ENCODE data around the gene SMIM31.

Gene SMIM31

DNA sequence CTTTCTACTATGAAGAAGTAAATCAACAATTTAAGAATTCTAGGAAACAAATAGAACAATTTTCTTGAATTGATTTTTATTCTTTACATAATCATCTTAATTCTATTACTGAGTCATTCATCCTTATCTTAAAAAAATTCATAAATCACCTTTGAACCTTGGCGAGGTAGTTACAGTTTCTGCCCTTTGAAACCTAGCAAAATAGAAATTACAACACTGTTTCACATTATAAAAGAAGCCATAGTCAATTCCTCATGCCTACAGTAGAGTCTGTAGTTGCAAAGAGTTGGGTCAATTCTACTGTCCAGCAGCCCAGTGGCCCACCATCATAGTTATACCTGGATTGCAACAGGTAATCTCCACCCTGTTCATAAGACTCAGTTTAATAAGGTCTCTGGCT lies 7.3 kb downstream of the SMIM31 start:
- no peaks in the 10 kb centered on the region for H3K27me3 ChIP-seq (ENCODE audit: control insufficient read depth in 1 of 2, insufficient read depth in 2 of 2, low read length in 2 of 2)
- H3K4me3 ChIP-seq (ENCODE audit: low read depth in 1 of 2, low read length in 2 of 2): no peak overlapping the region
- no peaks in the 10 kb centered on the region for H3K4me1 ChIP-seq (ENCODE audit: insufficient read depth, low read length)
- no peaks in the 10 kb centered on the region for H3K9me3 ChIP-seq (ENCODE audit: low read length)
- H3K9ac ChIP-seq (ENCODE audit: low read length): no peak overlapping the region
- H3K27ac ChIP-seq (ENCODE audit: low read depth, low read length): no peak overlapping the region
- H3K36me3 ChIP-seq (ENCODE audit: insufficient read depth, low read length): no peaks in the 10 kb centered on the region

DNA sequence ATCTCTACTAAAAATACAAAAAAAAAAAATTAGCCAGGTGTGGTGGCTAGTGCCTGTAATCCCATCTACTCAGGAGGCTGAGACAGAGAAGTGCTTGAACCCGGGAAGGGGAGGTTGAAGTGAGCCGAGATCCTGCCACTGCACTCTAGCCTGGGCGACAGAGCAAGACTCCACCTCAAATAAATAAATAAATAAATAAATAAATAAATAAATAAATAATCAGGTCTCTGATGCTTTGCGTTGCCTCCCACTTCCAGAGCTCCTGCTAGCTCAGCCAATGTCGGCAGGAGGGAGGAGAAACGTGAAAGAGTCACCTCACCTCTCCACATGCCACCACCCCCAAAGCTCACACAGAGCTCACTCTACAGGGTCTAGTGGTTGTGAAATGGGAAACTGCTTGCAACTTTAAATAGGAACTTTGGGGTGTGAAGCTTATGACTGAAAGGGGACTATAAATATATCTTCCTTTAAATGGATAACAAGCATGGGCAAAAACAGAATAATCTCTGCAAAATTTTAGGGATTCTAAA lies 7.9 kb downstream of the SMIM31 start:
- H3K9ac ChIP-seq (ENCODE audit: low read length): no peak overlapping the region
- H3K27ac ChIP-seq (ENCODE audit: low read depth, low read length): no peak overlapping the region
- no peaks in the 10 kb centered on the region for H3K9me3 ChIP-seq (ENCODE audit: low read length)
- H3K4me1 ChIP-seq (ENCODE audit: insufficient read depth, low read length): no peaks in the 10 kb centered on the region
- H3K36me3 ChIP-seq (ENCODE audit: insufficient read depth, low read length): no peaks in the 10 kb centered on the region
- H3K27me3 ChIP-seq (ENCODE audit: control insufficient read depth in 1 of 2, insufficient read depth in 2 of 2, low read length in 2 of 2): no peaks in the 10 kb centered on the region
- H3K4me3 ChIP-seq (ENCODE audit: low read depth in 1 of 2, low read length in 2 of 2): no peak overlapping the region

DNA sequence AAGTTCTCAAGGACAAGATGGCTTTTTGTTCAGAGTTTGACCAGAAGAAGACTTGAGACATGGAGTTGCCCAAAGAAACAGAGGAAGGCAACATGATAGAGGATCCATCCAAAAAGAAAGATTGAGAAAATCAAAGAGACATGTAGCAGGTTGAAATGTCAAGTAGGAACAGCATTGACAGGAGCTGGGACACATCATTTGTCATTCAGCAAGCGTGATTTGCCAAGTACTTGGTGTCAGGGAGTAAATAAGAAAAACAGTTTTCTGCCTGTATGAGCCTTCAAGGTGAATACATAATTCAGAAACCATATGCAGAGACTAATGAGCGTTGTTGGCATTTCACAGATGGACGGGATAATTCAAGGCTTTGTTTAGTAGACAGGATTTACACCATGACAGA lies 11.2 kb downstream of the SMIM31 start:
- Histone ChIP-seq H3K9ac (ENCODE audit: low read length) (no peak overlapping the region), H3K9me3 (ENCODE audit: low read length) (no peaks in the 10 kb centered on the region)

DNA sequence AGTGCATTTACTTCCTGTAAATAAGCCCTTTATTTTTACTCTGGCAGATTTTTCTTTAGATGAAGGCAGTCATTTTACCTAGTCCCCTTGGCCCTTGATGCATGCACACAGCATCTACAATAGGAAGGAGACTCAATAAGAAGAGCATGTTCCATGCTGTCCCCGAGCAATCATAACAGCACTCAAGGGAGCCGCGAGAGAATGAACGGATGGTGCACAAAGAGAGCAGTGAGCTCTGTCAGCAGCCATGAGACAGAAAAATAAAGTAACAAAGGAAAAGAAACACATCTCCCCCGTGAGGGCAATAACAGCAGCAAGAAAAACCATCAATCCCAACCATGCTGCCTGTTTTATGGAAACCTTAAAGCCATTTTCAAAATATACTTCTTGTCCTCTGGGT lies 11.9 kb downstream of the SMIM31 start:
- no peaks in the 10 kb centered on the region for H3K4me1 ChIP-seq (ENCODE audit: insufficient read depth, low read length)
- no peak overlapping the region for H3K27ac ChIP-seq (ENCODE audit: low read depth, low read length)
- H3K36me3 ChIP-seq (ENCODE audit: insufficient read depth, low read length): no peaks in the 10 kb centered on the region
- H3K4me3 ChIP-seq (ENCODE audit: low read depth in 1 of 2, low read length in 2 of 2): no peak overlapping the region
- no peaks in the 10 kb centered on the region for H3K27me3 ChIP-seq (ENCODE audit: control insufficient read depth in 1 of 2, insufficient read depth in 2 of 2, low read length in 2 of 2)
- no peaks in the 10 kb centered on the region for H3K9me3 ChIP-seq (ENCODE audit: low read length)
- H3K9ac ChIP-seq (ENCODE audit: low read length): no peak overlapping the region

More for the DNA sequence above, 11.2 kb downstream of the SMIM31 start:
- Histone ChIP-seq H3K4me3 (ENCODE audit: low read depth in 1 of 2, low read length in 2 of 2) (no peak overlapping the region), H3K36me3 (ENCODE audit: insufficient read depth, low read length) (no peaks in the 10 kb centered on the region), H3K4me1 (ENCODE audit: insufficient read depth, low read length) (no peaks in the 10 kb centered on the region), H3K27ac (ENCODE audit: low read depth, low read length) (no peak overlapping the region), H3K27me3 (ENCODE audit: control insufficient read depth in 1 of 2, insufficient read depth in 2 of 2, low read length in 2 of 2) (no peaks in the 10 kb centered on the region)

DNA sequence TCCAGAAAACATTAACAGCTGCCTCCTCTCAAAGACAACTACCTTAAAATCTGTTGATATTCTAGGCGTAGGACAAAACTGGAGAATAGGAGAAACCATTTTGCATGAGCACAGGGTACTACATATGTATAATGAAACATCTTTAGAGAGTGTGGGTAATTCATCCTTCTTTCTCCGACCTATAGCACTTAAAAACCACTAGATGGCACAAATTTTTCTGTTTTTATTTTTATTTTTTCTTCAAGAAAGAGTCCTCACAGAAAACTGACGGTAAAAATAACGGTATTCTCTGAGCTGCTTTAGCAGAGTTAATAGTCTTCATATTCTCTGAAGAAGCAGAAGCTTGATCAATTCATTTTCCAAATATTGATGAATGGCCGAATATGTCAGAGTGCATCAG lies 14.6 kb downstream of the SMIM31 start:
- Histone ChIP-seq H3K4me1 (ENCODE audit: insufficient read depth, low read length) (no peaks in the 10 kb centered on the region), H3K9me3 (ENCODE audit: low read length) (no peaks in the 10 kb centered on the region), H3K27ac (ENCODE audit: low read depth, low read length) (no peak overlapping the region), H3K4me3 (ENCODE audit: low read depth in 1 of 2, low read length in 2 of 2) (no peak overlapping the region), H3K27me3 (ENCODE audit: control insufficient read depth in 1 of 2, insufficient read depth in 2 of 2, low read length in 2 of 2) (no peaks in the 10 kb centered on the region), H3K36me3 (ENCODE audit: insufficient read depth, low read length) (no peaks in the 10 kb centered on the region), H3K9ac (ENCODE audit: low read length) (no peak overlapping the region)

DNA sequence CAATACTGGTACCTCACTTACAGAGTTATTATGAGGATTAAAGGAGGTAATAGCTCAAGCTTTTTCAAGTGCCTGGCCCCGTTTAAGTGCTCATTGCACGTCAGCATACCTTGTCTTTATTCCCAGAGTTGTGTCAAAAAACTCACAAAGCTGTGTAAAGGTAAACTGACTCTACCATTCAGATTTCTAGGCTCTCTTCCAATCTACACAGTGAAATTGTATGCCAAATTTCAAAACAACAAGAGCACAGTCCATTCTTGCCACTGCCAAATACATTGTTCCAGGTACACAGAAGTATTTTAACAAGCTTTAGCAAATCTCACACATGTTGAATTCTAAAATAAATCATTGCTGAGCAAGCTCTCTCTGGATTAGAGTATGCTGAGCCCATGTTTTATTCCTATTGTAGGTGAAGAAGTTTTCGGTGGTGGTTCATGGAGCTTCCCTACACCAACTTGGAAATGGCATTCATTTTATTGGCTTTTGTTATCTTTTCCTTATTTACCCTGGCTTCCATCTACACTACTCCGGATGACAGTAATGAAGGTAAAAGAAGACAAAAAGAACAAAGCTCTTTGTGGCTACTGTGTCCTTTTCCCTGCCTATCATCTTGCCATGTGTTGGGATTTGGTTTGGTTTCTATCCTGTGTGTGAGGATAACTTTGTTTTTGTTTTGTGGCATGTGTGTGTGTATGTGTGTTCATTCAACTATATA lies 16.2 kb downstream of the SMIM31 start:
- Histone ChIP-seq H3K4me1 (ENCODE audit: insufficient read depth, low read length) (no peaks in the 10 kb centered on the region), H3K27ac (ENCODE audit: low read depth, low read length) (no peak overlapping the region), H3K27me3 (ENCODE audit: control insufficient read depth in 1 of 2, insufficient read depth in 2 of 2, low read length in 2 of 2) (no peaks in the 10 kb centered on the region), H3K4me3 (ENCODE audit: low read depth in 1 of 2, low read length in 2 of 2) (no peak overlapping the region), H3K9ac (ENCODE audit: low read length) (no peak overlapping the region), H3K36me3 (ENCODE audit: insufficient read depth, low read length) (no peaks in the 10 kb centered on the region), H3K9me3 (ENCODE audit: low read length) (no peaks in the 10 kb centered on the region)

DNA sequence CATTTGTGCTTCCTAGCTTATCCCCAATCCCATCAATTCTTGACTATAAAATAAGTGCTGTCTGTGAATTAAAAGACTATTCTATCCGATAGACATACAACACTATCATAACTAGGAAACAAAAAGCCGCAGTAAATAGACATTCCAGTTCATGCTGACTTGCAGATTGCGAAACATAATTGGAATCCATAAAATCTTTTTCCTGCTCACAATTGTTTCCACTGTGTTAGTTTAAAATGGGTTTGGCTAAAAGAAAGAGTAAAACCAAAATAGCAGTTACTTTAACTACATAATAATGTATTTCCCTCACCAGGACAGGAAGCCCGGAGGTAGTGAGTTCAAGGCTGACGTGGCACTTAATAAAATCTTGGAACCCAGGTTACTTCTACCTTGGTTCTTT lies 17.2 kb downstream of the SMIM31 start:
- Histone ChIP-seq H3K4me3 (ENCODE audit: low read depth in 1 of 2, low read length in 2 of 2) (no peak overlapping the region), H3K36me3 (ENCODE audit: insufficient read depth, low read length) (no peaks in the 10 kb centered on the region), H3K27me3 (ENCODE audit: control insufficient read depth in 1 of 2, insufficient read depth in 2 of 2, low read length in 2 of 2) (no peaks in the 10 kb centered on the region), H3K9me3 (ENCODE audit: low read length) (no peaks in the 10 kb centered on the region), H3K27ac (ENCODE audit: low read depth, low read length) (no peak overlapping the region), H3K4me1 (ENCODE audit: insufficient read depth, low read length) (no peaks in the 10 kb centered on the region), H3K9ac (ENCODE audit: low read length) (no peak overlapping the region)

DNA sequence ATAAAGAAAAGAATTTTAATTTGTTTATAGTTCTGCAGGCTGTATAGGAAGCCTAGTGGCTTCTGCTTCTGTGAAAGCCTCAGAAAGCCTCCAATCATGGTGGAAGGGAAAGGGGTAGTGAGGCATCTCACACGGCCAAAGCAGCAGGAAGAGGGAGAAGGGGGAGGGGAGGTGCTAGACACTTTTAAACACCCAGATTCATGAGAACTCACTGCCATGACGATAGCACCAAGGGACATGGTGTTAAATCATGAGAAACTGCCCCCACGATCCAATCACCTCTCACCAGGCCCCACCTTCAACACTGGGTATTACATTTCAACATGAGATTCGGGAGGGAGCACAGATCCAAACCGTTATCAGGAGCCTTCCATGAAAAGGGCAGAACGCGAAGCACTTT lies 18.1 kb downstream of the SMIM31 start:
- H3K4me1 ChIP-seq (ENCODE audit: insufficient read depth, low read length): no peaks in the 10 kb centered on the region
- H3K9ac ChIP-seq (ENCODE audit: low read length): no peak overlapping the region
- no peaks in the 10 kb centered on the region for H3K36me3 ChIP-seq (ENCODE audit: insufficient read depth, low read length)
- no peak overlapping the region for H3K4me3 ChIP-seq (ENCODE audit: low read depth in 1 of 2, low read length in 2 of 2)
- H3K27ac ChIP-seq (ENCODE audit: low read depth, low read length): no peak overlapping the region
- no peaks in the 10 kb centered on the region for H3K27me3 ChIP-seq (ENCODE audit: control insufficient read depth in 1 of 2, insufficient read depth in 2 of 2, low read length in 2 of 2)
- H3K9me3 ChIP-seq (ENCODE audit: low read length): no peaks in the 10 kb centered on the region

DNA sequence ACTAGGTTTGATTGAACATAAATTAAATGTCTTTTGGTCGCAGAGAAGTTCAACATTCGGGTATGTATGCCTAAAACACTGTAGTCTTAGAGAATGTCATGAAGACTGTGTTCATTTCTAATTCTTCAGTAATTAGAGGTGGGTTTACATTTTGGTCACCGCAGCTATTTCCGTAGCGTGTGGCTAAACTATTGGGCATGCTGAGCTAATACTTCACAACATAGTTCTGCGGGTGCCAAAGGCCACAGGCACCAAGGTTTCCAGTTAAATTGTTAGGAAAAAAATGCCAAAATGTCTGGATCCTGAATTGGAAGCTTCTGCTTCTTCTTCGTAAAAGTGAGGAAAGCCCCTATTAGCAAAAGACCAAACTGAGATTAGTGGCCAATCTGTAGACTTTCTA lies 25.1 kb downstream of the SMIM31 start:
- Histone ChIP-seq H3K9ac (ENCODE audit: low read length) (no peak overlapping the region), H3K27ac (ENCODE audit: low read depth, low read length) (no peak overlapping the region), H3K36me3 (ENCODE audit: insufficient read depth, low read length) (no peaks in the 10 kb centered on the region), H3K9me3 (ENCODE audit: low read length) (no peaks in the 10 kb centered on the region), H3K4me3 (ENCODE audit: low read depth in 1 of 2, low read length in 2 of 2) (no peak overlapping the region), H3K4me1 (ENCODE audit: insufficient read depth, low read length) (no peaks in the 10 kb centered on the region), H3K27me3 (ENCODE audit: control insufficient read depth in 1 of 2, insufficient read depth in 2 of 2, low read length in 2 of 2) (no peaks in the 10 kb centered on the region)

DNA sequence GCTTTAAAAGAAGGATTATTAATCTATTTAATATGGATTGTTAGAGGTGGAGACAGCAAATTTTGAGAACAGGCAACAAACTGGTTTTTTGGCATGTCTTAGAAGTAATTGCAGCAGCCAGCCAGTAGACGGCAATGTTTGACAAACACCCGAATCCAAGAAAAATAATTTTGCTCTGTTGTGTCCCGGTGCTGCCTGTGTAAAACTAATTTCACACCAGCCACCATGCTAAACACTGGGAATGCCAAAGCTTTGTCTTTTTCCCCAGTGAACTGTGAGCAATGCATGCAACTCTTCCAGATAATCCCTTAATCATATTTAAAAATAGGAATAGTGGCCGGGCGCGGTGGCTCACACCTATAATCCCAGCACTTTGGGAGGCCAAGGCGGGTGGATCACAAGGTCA lies 25.9 kb downstream of the SMIM31 start:
- no peak overlapping the region for H3K9ac ChIP-seq (ENCODE audit: low read length)

DNA sequence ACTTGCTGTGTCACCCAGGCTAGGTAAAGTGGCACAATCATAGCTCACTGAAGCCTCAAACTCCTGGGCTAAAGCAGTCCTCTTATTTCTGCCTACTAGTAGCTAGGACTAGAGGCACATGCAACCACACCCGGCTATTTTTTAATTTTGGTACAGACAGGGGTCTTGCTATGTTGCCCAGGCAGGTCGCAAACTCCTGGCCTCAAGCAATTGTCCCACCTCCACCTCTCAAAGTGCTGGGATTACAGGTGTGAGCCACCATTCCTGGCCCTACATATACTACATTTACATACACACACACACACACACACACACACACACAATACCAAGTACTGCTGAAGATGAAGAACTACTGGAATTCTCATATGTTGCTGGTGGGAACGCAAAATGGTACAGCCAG lies 26.9 kb downstream of the SMIM31 start:
- H3K27ac ChIP-seq (ENCODE audit: low read depth, low read length): no peak overlapping the region
- H3K4me1 ChIP-seq (ENCODE audit: insufficient read depth, low read length): no peaks in the 10 kb centered on the region
- H3K4me3 ChIP-seq (ENCODE audit: low read depth in 1 of 2, low read length in 2 of 2): no peak overlapping the region
- no peak overlapping the region for H3K9ac ChIP-seq (ENCODE audit: low read length)
- H3K36me3 ChIP-seq (ENCODE audit: insufficient read depth, low read length): no peaks in the 10 kb centered on the region
- H3K27me3 ChIP-seq (ENCODE audit: control insufficient read depth in 1 of 2, insufficient read depth in 2 of 2, low read length in 2 of 2): no peaks in the 10 kb centered on the region
- H3K9me3 ChIP-seq (ENCODE audit: low read length): no peaks in the 10 kb centered on the region

More for the DNA sequence above, 25.9 kb downstream of the SMIM31 start:
- H3K4me1 ChIP-seq (ENCODE audit: insufficient read depth, low read length): no peaks in the 10 kb centered on the region
- H3K27me3 ChIP-seq (ENCODE audit: control insufficient read depth in 1 of 2, insufficient read depth in 2 of 2, low read length in 2 of 2): no peaks in the 10 kb centered on the region
- no peak overlapping the region for H3K4me3 ChIP-seq (ENCODE audit: low read depth in 1 of 2, low read length in 2 of 2)
- H3K36me3 ChIP-seq (ENCODE audit: insufficient read depth, low read length): no peaks in the 10 kb centered on the region
- no peaks in the 10 kb centered on the region for H3K9me3 ChIP-seq (ENCODE audit: low read length)
- no peak overlapping the region for H3K27ac ChIP-seq (ENCODE audit: low read depth, low read length)

DNA sequence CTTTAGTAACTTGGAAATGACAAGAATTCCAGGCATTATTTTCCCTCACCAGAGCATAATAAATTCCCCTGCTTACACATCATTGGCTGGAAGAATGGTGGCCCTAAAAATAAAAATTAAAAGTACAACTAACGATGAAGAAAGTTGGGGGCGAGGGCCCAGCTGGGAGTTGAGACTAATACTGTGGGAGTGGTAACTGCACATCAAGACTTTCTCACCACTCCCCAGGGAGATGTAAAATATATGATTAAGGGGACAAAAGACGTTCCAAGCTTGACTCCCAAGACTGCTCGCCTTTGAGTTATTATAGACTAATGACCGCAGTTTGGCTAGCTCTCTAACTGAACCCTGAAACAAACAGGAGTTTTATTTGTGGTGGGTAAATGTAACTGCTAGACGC lies 30.0 kb downstream of the SMIM31 start:
- no peak overlapping the region for H3K27ac ChIP-seq (ENCODE audit: low read depth, low read length)
- no peak overlapping the region for H3K4me3 ChIP-seq (ENCODE audit: low read depth in 1 of 2, low read length in 2 of 2)
- no peak overlapping the region for H3K9ac ChIP-seq (ENCODE audit: low read length)
- H3K36me3 ChIP-seq (ENCODE audit: insufficient read depth, low read length): no peaks in the 10 kb centered on the region
- H3K9me3 ChIP-seq (ENCODE audit: low read length): no peaks in the 10 kb centered on the region
- H3K4me1 ChIP-seq (ENCODE audit: insufficient read depth, low read length): no peaks in the 10 kb centered on the region
- no peaks in the 10 kb centered on the region for H3K27me3 ChIP-seq (ENCODE audit: control insufficient read depth in 1 of 2, insufficient read depth in 2 of 2, low read length in 2 of 2)
